Right cardiac atrium (tissue), 5 donors: Measurements from ENCODE around the gene DEPDC4. TPM values are rescaled to one million over a fixed set of nuclear protein-coding genes. Genes with fewer than 3 reads are reported as not detected.

Experiments
- ATAC-seq, 2 donors: fragments of 200-7000 bp; cut with Tn5 transposase; one replicate each; pipeline versions ENCODE4 v1.8.0 to v1.9.1; 2020; ENCODE audit warnings: moderate library complexity in 2 of 2, mild to moderate bottlenecking in 1 of 2
- DNase-seq, 3 donors: peaks; one replicate each; pipeline ENCODE4 v3.0.0-alpha.2; 2020
- H3K27ac ChIP-seq: one replicate; pipeline ENCODE4 v1.5.1; 2013; ENCODE audit warnings: mild to moderate bottlenecking, low read length, control low read depth, moderate library complexity
- H3K27me3 ChIP-seq: one replicate; pipeline ENCODE4 v1.6.1; 2013; ENCODE audit not compliant: control insufficient read depth, insufficient read depth
- H3K4me1 ChIP-seq: one replicate; pipeline ENCODE4 v1.6.1; 2013; ENCODE audit warnings: low read length; ENCODE audit not compliant: control insufficient read depth, insufficient read depth
- H3K4me3 ChIP-seq: one replicate; pipeline ENCODE4 v1.5.1; 2013; ENCODE audit warnings: low read length, control low read depth
- H3K9me3 ChIP-seq: one replicate; pipeline ENCODE4 v1.6.1; 2013; ENCODE audit warnings: low read length; ENCODE audit not compliant: control insufficient read depth
- WGBS: extraction: QIAGEN DNeasy Blood & Tissue Kit; methylation state at CpG from one replicate; pipeline ENCODE4 v1.1.7; 2013; 5-methylcytosine and 5-hydroxymethylcytosine counted together
- intact Hi-C, 4 donors: fragments of 100-400 bp; cut with DNase I; formaldehyde crosslinking; loops; one replicate each; pipeline versions ENCODE4 v1.11.0 to v1.14.0; 2022 to 2023
- polyA plus RNA-seq: library from polyadenylated mRNA; stranded (reverse); fragments of 200-250 nt; gene quantifications from one replicate; pipeline ENCODE4 v1.2.3, GENCODE V29; 2013
- total RNA-seq, 4 donors: library from RNA; stranded (reverse); fragmentation: NEBNext Ultra II Directional; extraction: Animal tissue kit (Norgen Biotek cat#: 25700); gene quantifications; one replicate each; pipeline ENCODE4 v1.2.1, GENCODE V29; 2021
- donor health status: healthy with polysubstance abuse.
- donor health status: DM: no; HTN: yes; CAD: no.
- donor health status: DM: no; HTN: no; CAD: no.
- donor health status: DM: no; HTN: yes; CAD: no; lungs with severe emphysema.
- donor health status: DM: yes; HTN: yes; CAD: no.

The DEPDC4 gene
- total and polyA plus RNA-seq, 5 donors: 0.50 to 0.84 (median 0.64) TPM; not detected in 1

- ATAC-seq (no peak), DNase-seq (no peak)
- Histone ChIP-seq H3K27ac (no peak overlapping the region), H3K27me3 (no peaks in the 10 kb centered on the region), H3K9me3 (no peaks in the 10 kb centered on the region), H3K4me3 (no peak overlapping the region), H3K4me1 (no peaks in the 10 kb centered on the region)
- 93% methylated on average over 2 of the region's 2 CpGs for WGBS
- intact Hi-C loops: no loop called here
Observed at GRCh38 chr12:100211698-100212097, 55.2 kb downstream of the DEPDC4 start.

GRCh38 chr12:100208834-100209233 lies 58.0 kb downstream of the DEPDC4 start:
- Histone ChIP-seq H3K4me3 (no peak overlapping the region), H3K9me3 (no peaks in the 10 kb centered on the region), H3K27me3 (no peaks in the 10 kb centered on the region), H3K27ac (no peak overlapping the region), H3K4me1 (no peaks in the 10 kb centered on the region)
- intact Hi-C loops: loop anchor here in 1 of 4 donors (5.0 kb wide), 1 partner anchor 53 kb away; no protein-coding TSS in a partner anchor
- WGBS: 95% methylated on average over 5 of the region's 5 CpGs
- no peak for DNase-seq
- ATAC-seq: no peak

- H3K4me1 ChIP-seq: no peaks in the 10 kb centered on the region
- 94% methylated on average over 2 of the region's 2 CpGs for WGBS
- H3K27me3 ChIP-seq: no peaks in the 10 kb centered on the region
- H3K4me3 ChIP-seq: no peak overlapping the region
- ATAC-seq: no peak
- intact Hi-C loops: loop anchor here in 1 of 4 donors (5.0 kb wide), 1 partner anchor 55 kb away; no protein-coding TSS in a partner anchor
- no peak overlapping the region for H3K27ac ChIP-seq
- H3K9me3 ChIP-seq: no peaks in the 10 kb centered on the region
- no peak for DNase-seq
Observed at GRCh38 chr12:100207311-100207710, 59.6 kb downstream of the DEPDC4 start.

GRCh38 chr12:100201604-100202423 lies 65.1 kb downstream of the DEPDC4 start:
- ATAC-seq: no peak

GRCh38 chr12:100200463-100201181 lies 66.3 kb downstream of the DEPDC4 start, which contains the start of gene ACTR6:
Gene ACTR6 (plus strand): TSS chr12:100200815. CDS start chr12:100200852, 37 bp downstream.
- Histone ChIP-seq H3K9me3 (no peaks in the 10 kb centered on the region), H3K4me1 (no peaks in the 10 kb centered on the region), H3K27me3 (no peaks in the 10 kb centered on the region), H3K27ac (peak within 1 kb of the TSS; percentile 92), H3K4me3 (peak within 1 kb of the TSS; percentile 100)
- intact Hi-C loops: loop anchor here in 2 of 4 donors (5.0 kb wide), 2 partner anchors 38 to 58 kb away; partner anchors contain the start of gene BLTP3B (in 1 of the 2)
- DNase-seq (peak; percentile 95 to 99 (median 97)), ATAC-seq (peak; percentile 98 to 99)
- WGBS: under 1% methylated on average over 38 of the region's 38 CpGs

More at GRCh38 chr12:100201604-100202423, 65.1 kb downstream of the DEPDC4 start:
- WGBS: 82% methylated on average over 24 of the region's 24 CpGs
- H3K9me3 ChIP-seq: no peaks in the 10 kb centered on the region
- H3K27me3 ChIP-seq: no peaks in the 10 kb centered on the region
- DNase-seq: no peak
- H3K4me1 ChIP-seq: no peaks in the 10 kb centered on the region
- H3K4me3 ChIP-seq: peak overlapping the region; percentile 100
- intact Hi-C loops: loop anchor here in 2 of 4 donors (5.0 kb wide), 2 partner anchors 40 to 60 kb away; partner anchors contain the start of gene BLTP3B (in 1 of the 2)
- H3K27ac ChIP-seq: no peak overlapping the region

- WGBS: 3% methylated on average over 79 of the region's 79 CpGs
- Histone ChIP-seq H3K27me3 (no peaks in the 10 kb centered on the region), H3K27ac (no peak overlapping the region), H3K4me3 (peak overlapping the region; percentile 100), H3K4me1 (no peaks in the 10 kb centered on the region), H3K9me3 (no peaks in the 10 kb centered on the region)
- ATAC-seq: peak; percentile 82 to 84
- peak; percentile 74 to 89 (median 87) for DNase-seq
- intact Hi-C loops: loop anchor here in 3 of 4 donors (5.0 kb wide), 3 partner anchors 37 to 57 kb away; partner anchors contain the start of gene BLTP3B (in 1 of the 3)
Observed at GRCh38 chr12:100199347-100200149, 67.3 kb downstream of the DEPDC4 start.

GRCh38 chr12:100199023-100199346 lies 67.9 kb downstream of the DEPDC4 start:
- no peaks in the 10 kb centered on the region for H3K4me1 ChIP-seq
- ATAC-seq (no peak), DNase-seq (no peak)
- intact Hi-C loops: loop anchor here in 1 of 4 donors (5.0 kb wide), 1 partner anchor 42 kb away; no protein-coding TSS in a partner anchor
- no peaks in the 10 kb centered on the region for H3K9me3 ChIP-seq
- no peak overlapping the region for H3K27ac ChIP-seq
- no peaks in the 10 kb centered on the region for H3K27me3 ChIP-seq
- H3K4me3 ChIP-seq: peak overlapping the region; percentile 100
- WGBS: 44% methylated on average over 6 of the region's 6 CpGs

GRCh38 chr12:100197486-100197885 lies 69.4 kb downstream of the DEPDC4 start:
- WGBS: 95% methylated on average over 4 of the region's 4 CpGs
- Histone ChIP-seq H3K27me3 (no peaks in the 10 kb centered on the region), H3K4me3 (no peak overlapping the region), H3K9me3 (no peaks in the 10 kb centered on the region), H3K27ac (no peak overlapping the region), H3K4me1 (no peaks in the 10 kb centered on the region)
- ATAC-seq: no peak
- intact Hi-C loops: loop anchor here in 1 of 4 donors (5.0 kb wide), 1 partner anchor 40 kb away; no protein-coding TSS in a partner anchor
- no peak for DNase-seq

- no peak for DNase-seq
- H3K9me3 ChIP-seq: no peaks in the 10 kb centered on the region
- no peak overlapping the region for H3K4me3 ChIP-seq
- 70% methylated on average over 1 of the region's 1 CpG for WGBS
- H3K27me3 ChIP-seq: no peaks in the 10 kb centered on the region
- peak overlapping the region; percentile 18 for H3K27ac ChIP-seq
- intact Hi-C loops: no loop called here
- H3K4me1 ChIP-seq: no peaks in the 10 kb centered on the region
- ATAC-seq: peak; percentile 70 to 76
Observed at GRCh38 chr12:100193085-100193484, 73.8 kb downstream of the DEPDC4 start.
